Measurements from ENCODE around the gene MCU. TPM values are rescaled to one million over a fixed set of nuclear protein-coding genes. Genes with fewer than 3 reads are reported as not detected.

Gene MCU
- total RNA-seq, 1 experiment from 2014 or later: 70.2 TPM

- intact Hi-C loops (cut with micrococcal nuclease; ENCODE audit: unreplicated experiment): loop anchor here (5.0 kb wide), 1 partner anchor 38 kb away; no protein-coding TSS in a partner anchor
- BruUV-seq (replicated peaks): no TSS peak
- H3K4me1 Mint-ChIP-seq (ENCODE audit: low read depth, unreplicated experiment): peaks cover 22% of the 10 kb centered on the region
- H3K9me3 Mint-ChIP-seq (ENCODE audit: low read depth, unreplicated experiment): no peaks in the 10 kb centered on the region
- H3K36me3 Mint-ChIP-seq (ENCODE audit: insufficient read depth, unreplicated experiment): peaks cover 6% of the 10 kb centered on the region
- H3K27me3 Mint-ChIP-seq (ENCODE audit: unreplicated experiment): no peaks in the 10 kb centered on the region
- no peak overlapping the region for H3K4me3 Mint-ChIP-seq (ENCODE audit: low read depth, unreplicated experiment)
- no peak for DNase-seq
- TF ChIP-seq CTCF (IDR thresholded peaks at IDR 0.05; ENCODE audit: unreplicated experiment): no peak
- CTCF ChIA-PET: interaction anchor here (1.7 kb wide), 1 partner anchor 12 kb away, joined by 4 read pairs; no protein-coding TSS in a partner anchor
- H3K27ac Mint-ChIP-seq (ENCODE audit: unreplicated experiment): no peak overlapping the region
Measured at GRCh38 chr10:72790216-72790990, 98.5 kb downstream of the MCU start.

- Mint-ChIP-seq H3K36me3 (ENCODE audit: insufficient read depth, unreplicated experiment) (peaks cover 6% of the 10 kb centered on the region), H3K4me1 (ENCODE audit: low read depth, unreplicated experiment) (peaks cover 12% of the 10 kb centered on the region), H3K27ac (ENCODE audit: unreplicated experiment) (no peak overlapping the region), H3K4me3 (ENCODE audit: low read depth, unreplicated experiment) (no peak overlapping the region), H3K27me3 (ENCODE audit: unreplicated experiment) (no peaks in the 10 kb centered on the region), H3K9me3 (ENCODE audit: low read depth, unreplicated experiment) (no peaks in the 10 kb centered on the region)
- no peak for TF ChIP-seq CTCF (IDR thresholded peaks at IDR 0.05; ENCODE audit: unreplicated experiment)
- no peak for DNase-seq
- intact Hi-C loops (cut with micrococcal nuclease; ENCODE audit: unreplicated experiment): loop anchor here (5.0 kb wide), 1 partner anchor 40 kb away; no protein-coding TSS in a partner anchor
- no TSS peak for BruUV-seq (replicated peaks)
- CTCF ChIA-PET: no interaction called here
Measured at GRCh38 chr10:72792288-72792687, 100.3 kb downstream of the MCU start.

GRCh38 chr10:72793752-72794151, 101.8 kb downstream of the MCU start:
- H3K4me1 Mint-ChIP-seq (ENCODE audit: low read depth, unreplicated experiment): peaks cover 12% of the 10 kb centered on the region
- no peak for DNase-seq
- intact Hi-C loops (cut with micrococcal nuclease; ENCODE audit: unreplicated experiment): loop anchor here (5.0 kb wide), 1 partner anchor 41 kb away; no protein-coding TSS in a partner anchor
- H3K27ac Mint-ChIP-seq (ENCODE audit: unreplicated experiment): no peak overlapping the region
- TF ChIP-seq CTCF (IDR thresholded peaks at IDR 0.05; ENCODE audit: unreplicated experiment): no peak
- no peaks in the 10 kb centered on the region for H3K9me3 Mint-ChIP-seq (ENCODE audit: low read depth, unreplicated experiment)
- BruUV-seq (replicated peaks): no TSS peak
- no peak overlapping the region for H3K4me3 Mint-ChIP-seq (ENCODE audit: low read depth, unreplicated experiment)
- CTCF ChIA-PET: no interaction called here
- H3K36me3 Mint-ChIP-seq (ENCODE audit: insufficient read depth, unreplicated experiment): peaks cover 6% of the 10 kb centered on the region
- no peaks in the 10 kb centered on the region for H3K27me3 Mint-ChIP-seq (ENCODE audit: unreplicated experiment)

- intact Hi-C loops (cut with micrococcal nuclease; ENCODE audit: unreplicated experiment): loop anchor here (5.0 kb wide), 1 partner anchor 42 kb away; no protein-coding TSS in a partner anchor
- no peak for TF ChIP-seq CTCF (IDR thresholded peaks at IDR 0.05; ENCODE audit: unreplicated experiment)
- H3K36me3 Mint-ChIP-seq (ENCODE audit: insufficient read depth, unreplicated experiment): peaks cover 6% of the 10 kb centered on the region
- no peak overlapping the region for H3K4me3 Mint-ChIP-seq (ENCODE audit: low read depth, unreplicated experiment)
- H3K9me3 Mint-ChIP-seq (ENCODE audit: low read depth, unreplicated experiment): no peaks in the 10 kb centered on the region
- BruUV-seq (replicated peaks): no TSS peak
- CTCF ChIA-PET: no interaction called here
- no peak overlapping the region for H3K27ac Mint-ChIP-seq (ENCODE audit: unreplicated experiment)
- no peaks in the 10 kb centered on the region for H3K27me3 Mint-ChIP-seq (ENCODE audit: unreplicated experiment)
- no peak for DNase-seq
- H3K4me1 Mint-ChIP-seq (ENCODE audit: low read depth, unreplicated experiment): peaks cover 11% of the 10 kb centered on the region
Measured at GRCh38 chr10:72794260-72794659, 102.3 kb downstream of the MCU start.

Measured in Calu3 (cell line).